ENCODE results near the gene MPPE1. TPM values are rescaled to one million over a fixed set of nuclear protein-coding genes. Genes with fewer than 3 reads are reported as not detected.

Gene MPPE1
- total and polyA plus RNA-seq, 9 of the 15 experiments (the other 6 are each of a cell fraction or from before 2014, with no cell fraction given), result 10.7 to 19.5 (median 13.3) TPM

DNA sequence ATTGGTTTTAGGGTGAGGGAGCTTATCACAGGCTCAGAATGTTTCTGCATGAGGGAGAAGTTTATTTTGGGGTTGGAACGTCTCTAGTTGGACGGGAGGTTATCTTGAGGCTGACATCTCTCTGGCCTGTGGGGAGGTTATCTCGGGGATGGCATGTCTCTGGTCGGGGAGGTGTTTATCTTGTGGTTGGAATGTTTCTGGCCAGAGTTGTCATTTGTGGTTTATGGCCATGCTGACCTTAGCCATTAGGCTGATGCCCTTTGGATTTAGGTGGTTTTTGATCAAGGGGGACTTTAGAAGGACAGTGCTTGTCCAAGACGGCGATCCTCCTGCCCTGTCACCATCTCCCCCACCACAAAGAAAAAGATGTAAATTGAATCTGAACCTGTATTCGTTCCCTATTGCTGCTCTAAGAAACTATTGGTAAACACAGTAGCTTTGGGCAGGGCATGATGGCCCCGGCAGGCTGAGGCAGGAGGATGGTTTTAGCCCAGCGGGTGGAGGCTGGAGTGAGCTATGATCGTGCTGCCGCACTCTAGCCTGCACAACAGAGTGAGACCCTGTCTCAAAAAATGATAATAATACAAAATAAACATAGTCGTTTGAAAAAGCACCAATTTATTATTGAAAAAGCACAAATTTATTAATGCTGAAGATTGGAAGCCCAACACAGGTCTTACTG lies 17.8 kb upstream of the MPPE1 start (continued):
- TF ChIP-seq PCBP1 (IDR thresholded peaks at IDR 0.05; ENCODE audit: low read depth, low read length, poor library complexity, severe bottlenecking), result no peak
- peak in 1 of 2 experiments; percentile 66 for TF ChIP-seq NCOA2 (IDR thresholded peaks at IDR 0.05; ENCODE audit: partially characterized antibody in 2 of 2)
- TF ChIP-seq EP300 (IDR thresholded peaks at IDR 0.05; ENCODE audit: low read length), result peak; percentile 88
- peak; percentile 34 for TF ChIP-seq JUN (IDR thresholded peaks at IDR 0.05; ENCODE audit: borderline replicate concordance, low read depth, low read length)
- no peak for TF ChIP-seq JUN (CRISPR knock-in tag; IDR thresholded peaks at IDR 0.05; ENCODE audit: borderline replicate concordance)
- TF ChIP-seq, protein P1, sequence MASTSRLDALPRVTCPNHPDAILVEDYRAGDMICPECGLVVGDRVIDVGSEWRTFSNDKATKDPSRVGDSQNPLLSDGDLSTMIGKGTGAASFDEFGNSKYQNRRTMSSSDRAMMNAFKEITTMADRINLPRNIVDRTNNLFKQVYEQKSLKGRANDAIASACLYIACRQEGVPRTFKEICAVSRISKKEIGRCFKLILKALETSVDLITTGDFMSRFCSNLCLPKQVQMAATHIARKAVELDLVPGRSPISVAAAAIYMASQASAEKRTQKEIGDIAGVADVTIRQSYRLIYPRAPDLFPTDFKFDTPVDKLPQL (IDR thresholded peaks at IDR 0.05; ENCODE audit: extremely low read depth, insufficient read length), result no peak
- no peak for TF ChIP-seq GTF2F1 (IDR thresholded peaks at IDR 0.05; ENCODE audit: low read depth, low read length)
- no peak for TF ChIP-seq CBX3 (IDR thresholded peaks at IDR 0.05; ENCODE audit: borderline replicate concordance in 1 of 2, low read length in 2 of 2)
- no peak for TF ChIP-seq ZNF354B (CRISPR knock-in tag; IDR thresholded peaks at IDR 0.05)
- TF ChIP-seq C11orf30 (IDR thresholded peaks at IDR 0.05; ENCODE audit: low read depth), result no peak
- TF ChIP-seq ZNF445 (CRISPR knock-in tag; IDR thresholded peaks at IDR 0.05; ENCODE audit: low read depth), result no peak
- no peak for TF ChIP-seq ZNF75A (CRISPR knock-in tag; IDR thresholded peaks at IDR 0.05)
- TF ChIP-seq, protein P2, sequence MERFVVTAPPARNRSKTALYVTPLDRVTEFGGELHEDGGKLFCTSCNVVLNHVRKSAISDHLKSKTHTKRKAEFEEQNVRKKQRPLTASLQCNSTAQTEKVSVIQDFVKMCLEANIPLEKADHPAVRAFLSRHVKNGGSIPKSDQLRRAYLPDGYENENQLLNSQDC (CRISPR knock-in tag; IDR thresholded peaks at IDR 0.05), result no peak
- no peak for TF ChIP-seq TBP (optimal IDR thresholded peaks at IDR 0.05; ENCODE audit: low read depth, low read length)
- TF ChIP-seq, protein P3, sequence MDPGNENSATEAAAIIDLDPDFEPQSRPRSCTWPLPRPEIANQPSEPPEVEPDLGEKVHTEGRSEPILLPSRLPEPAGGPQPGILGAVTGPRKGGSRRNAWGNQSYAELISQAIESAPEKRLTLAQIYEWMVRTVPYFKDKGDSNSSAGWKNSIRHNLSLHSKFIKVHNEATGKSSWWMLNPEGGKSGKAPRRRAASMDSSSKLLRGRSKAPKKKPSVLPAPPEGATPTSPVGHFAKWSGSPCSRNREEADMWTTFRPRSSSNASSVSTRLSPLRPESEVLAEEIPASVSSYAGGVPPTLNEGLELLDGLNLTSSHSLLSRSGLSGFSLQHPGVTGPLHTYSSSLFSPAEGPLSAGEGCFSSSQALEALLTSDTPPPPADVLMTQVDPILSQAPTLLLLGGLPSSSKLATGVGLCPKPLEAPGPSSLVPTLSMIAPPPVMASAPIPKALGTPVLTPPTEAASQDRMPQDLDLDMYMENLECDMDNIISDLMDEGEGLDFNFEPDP (CRISPR knock-in tag; IDR thresholded peaks at IDR 0.05), result no peak
- TF ChIP-seq, protein P4, sequence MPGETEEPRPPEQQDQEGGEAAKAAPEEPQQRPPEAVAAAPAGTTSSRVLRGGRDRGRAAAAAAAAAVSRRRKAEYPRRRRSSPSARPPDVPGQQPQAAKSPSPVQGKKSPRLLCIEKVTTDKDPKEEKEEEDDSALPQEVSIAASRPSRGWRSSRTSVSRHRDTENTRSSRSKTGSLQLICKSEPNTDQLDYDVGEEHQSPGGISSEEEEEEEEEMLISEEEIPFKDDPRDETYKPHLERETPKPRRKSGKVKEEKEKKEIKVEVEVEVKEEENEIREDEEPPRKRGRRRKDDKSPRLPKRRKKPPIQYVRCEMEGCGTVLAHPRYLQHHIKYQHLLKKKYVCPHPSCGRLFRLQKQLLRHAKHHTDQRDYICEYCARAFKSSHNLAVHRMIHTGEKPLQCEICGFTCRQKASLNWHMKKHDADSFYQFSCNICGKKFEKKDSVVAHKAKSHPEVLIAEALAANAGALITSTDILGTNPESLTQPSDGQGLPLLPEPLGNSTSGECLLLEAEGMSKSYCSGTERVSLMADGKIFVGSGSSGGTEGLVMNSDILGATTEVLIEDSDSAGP (CRISPR knock-in tag; IDR thresholded peaks at IDR 0.05), result no peak
- TF ChIP-seq SP1 (CRISPR knock-in tag; IDR thresholded peaks at IDR 0.05), result no peak
- no peak for TF ChIP-seq ZNF436 (CRISPR knock-in tag; IDR thresholded peaks at IDR 0.05)
- no peak for TF ChIP-seq SMARCB1 (IDR thresholded peaks at IDR 0.05; ENCODE audit: insufficient read length, low read depth)
- TF ChIP-seq NCOA4 (IDR thresholded peaks at IDR 0.05; ENCODE audit: partially characterized antibody), result peak; percentile 53
- TF ChIP-seq XRCC4 (IDR thresholded peaks at IDR 0.05; ENCODE audit: extremely low read depth, insufficient read depth, insufficient read length), result no peak
- TF ChIP-seq STAG1 (CRISPR knock-in tag; IDR thresholded peaks at IDR 0.05; ENCODE audit: borderline replicate concordance), result no peak
- no peak for TF ChIP-seq CBX1 (IDR thresholded peaks at IDR 0.05; ENCODE audit: low read depth)
- no peak for TF ChIP-seq ZNF174 (CRISPR knock-in tag; IDR thresholded peaks at IDR 0.05)
- no peak for TF ChIP-seq TCFL5 (CRISPR knock-in tag; conservative IDR thresholded peaks at IDR 0.05)
- TF ChIP-seq PHTF2 (CRISPR knock-in tag; IDR thresholded peaks at IDR 0.05), result no peak
